Activated naive CD8-positive, alpha-beta T cell treated with anti-CD3 and anti-CD28 coated beads, Interleukin-2, amount 10 ng/mL, durations not matched to agents 7 days and 5 days (primary cell): ENCODE measurements around the gene OR56A1. TPM values are rescaled to one million over a fixed set of nuclear protein-coding genes. Genes with fewer than 3 reads are reported as not detected.

Experiments
- ATAC-seq: fragments of 150-1000 bp; cut with Tn5 transposase; one replicate; pipeline ENCODE4 v1.10.0; 2021; ENCODE audit warnings: low read depth, moderate library complexity
- POLR2A ChIA-PET: fragments of 350-600 bp; sonication (Branson Sonifier 250); formaldehyde crosslinking; loops from one replicate; lab custom pipeline; 2021; ENCODE audit warnings: antibody characterized with exemption; lab: Charles Lee
- DNase-seq: peaks from one replicate; pipeline ENCODE4 v3.0.0; 2021
- H3K27ac Mint-ChIP-seq: one replicate; pipeline ENCODE4 v1.8.0; 2022; ENCODE audit warnings: mild to moderate bottlenecking, mixed read lengths
- H3K27me3 Mint-ChIP-seq: one replicate; pipeline ENCODE4 v1.8.0; 2022; ENCODE audit warnings: mild to moderate bottlenecking, moderate library complexity, mixed read lengths
- H3K36me3 Mint-ChIP-seq: one replicate; pipeline ENCODE4 v1.8.0; 2021; ENCODE audit warnings: mild to moderate bottlenecking, mixed read lengths
- H3K4me1 Mint-ChIP-seq: one replicate; pipeline ENCODE4 v1.8.0; 2021; ENCODE audit warnings: mixed read lengths
- H3K4me3 Mint-ChIP-seq: one replicate; pipeline ENCODE4 v1.8.0; 2022; ENCODE audit warnings: mild to moderate bottlenecking, moderate library complexity, mixed read lengths
- H3K9me3 Mint-ChIP-seq: one replicate; pipeline ENCODE4 v1.8.0; 2021; ENCODE audit warnings: mixed read lengths
- total RNA-seq, 2 experiments: library from RNA; stranded (reverse); gene quantifications; one replicate each; pipeline ENCODE4 v1.2.3, GENCODE V29; 2021

The OR56A1 gene
- total RNA-seq, 2 experiments from 2014 or later = not detected

DNA sequence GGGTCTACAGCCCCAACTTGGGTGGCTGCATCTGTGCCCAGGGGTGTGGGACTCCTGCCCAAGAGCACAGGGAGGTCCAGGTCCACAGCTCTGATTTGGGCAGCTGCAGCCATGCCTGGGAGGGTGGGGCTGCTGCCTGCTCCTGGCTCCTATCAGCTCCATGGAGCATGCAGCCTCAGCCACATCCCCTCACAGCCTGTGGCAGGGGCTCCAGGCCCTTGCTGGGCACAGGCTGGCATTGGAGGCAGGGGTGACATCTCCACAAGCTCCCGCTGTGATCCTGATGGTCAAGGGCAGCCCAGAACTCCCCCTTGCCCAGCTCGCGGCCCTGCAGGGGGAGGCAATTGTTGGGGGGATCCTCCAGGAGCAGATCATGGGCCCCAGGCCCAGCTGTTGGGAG lies 17.5 kb downstream of the OR56A1 start:
- Mint-ChIP-seq H3K36me3 (no peaks in the 10 kb centered on the region), H3K27me3 (peaks cover 11% of the 10 kb centered on the region), H3K9me3 (peaks cover 3% of the 10 kb centered on the region), H3K4me3 (no peak overlapping the region), H3K4me1 (no peaks in the 10 kb centered on the region), H3K27ac (no peak overlapping the region)
- DNase-seq (no peak), ATAC-seq (no peak)
- POLR2A ChIA-PET = no interaction called here

DNA sequence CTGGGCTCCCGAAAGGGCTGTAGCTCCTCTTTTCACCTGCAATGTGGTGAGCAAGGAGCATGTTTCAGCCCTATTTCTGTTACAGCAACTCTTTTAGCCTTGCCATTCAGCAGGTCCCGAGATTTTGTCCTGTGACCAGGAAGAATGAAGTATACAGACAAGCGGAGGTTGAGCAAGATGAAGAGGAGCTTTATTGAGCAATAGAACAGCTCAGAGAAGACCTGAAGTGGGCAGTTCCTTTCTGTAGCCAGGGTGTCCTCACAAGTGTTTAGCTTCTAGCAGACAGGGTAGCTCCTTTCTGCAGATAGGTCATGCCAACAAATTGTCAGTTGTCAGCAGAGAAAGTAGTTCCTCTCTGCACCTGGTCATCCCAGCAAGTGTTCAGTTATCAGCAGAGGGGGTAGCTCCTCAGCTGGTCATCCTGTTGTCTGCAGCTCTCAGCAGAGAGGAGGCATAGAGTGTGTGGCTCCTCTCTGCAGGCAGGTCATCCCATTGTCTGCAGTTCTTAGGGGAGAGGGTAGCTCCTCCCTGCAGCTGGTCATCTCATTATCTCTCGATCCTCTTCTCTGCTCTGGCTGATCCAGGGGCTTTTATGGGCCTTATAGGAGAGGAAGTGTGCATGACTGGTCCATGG lies 18.4 kb downstream of the OR56A1 start:
- POLR2A ChIA-PET = no interaction called here

GRCh38 chr11:6006846-6007245 lies 23.7 kb downstream of the OR56A1 start, which contains the start of gene OR56A4:
OR56A4 (minus strand) TSS chr11:6006946; CDS start chr11:6002992, 3,954 bp downstream.
- ATAC-seq = no peak
- Mint-ChIP-seq H3K36me3 (no peaks in the 10 kb centered on the region), H3K4me1 (no peaks in the 10 kb centered on the region), H3K4me3 (no peak within 1 kb of the TSS), H3K9me3 (no peaks in the 10 kb centered on the region), H3K27ac (no peak within 1 kb of the TSS), H3K27me3 (peaks cover 17% of the 10 kb centered on the region)
- POLR2A ChIA-PET = no interaction called here
- no peak for DNase-seq

More for the DNA sequence above, 18.4 kb downstream of the OR56A1 start:
- Mint-ChIP-seq H3K27me3 (peaks cover 11% of the 10 kb centered on the region), H3K4me1 (no peaks in the 10 kb centered on the region), H3K4me3 (no peak overlapping the region), H3K27ac (no peak overlapping the region), H3K9me3 (peaks cover 3% of the 10 kb centered on the region), H3K36me3 (no peaks in the 10 kb centered on the region)
- ATAC-seq = no peak
- no peak for DNase-seq

DNA sequence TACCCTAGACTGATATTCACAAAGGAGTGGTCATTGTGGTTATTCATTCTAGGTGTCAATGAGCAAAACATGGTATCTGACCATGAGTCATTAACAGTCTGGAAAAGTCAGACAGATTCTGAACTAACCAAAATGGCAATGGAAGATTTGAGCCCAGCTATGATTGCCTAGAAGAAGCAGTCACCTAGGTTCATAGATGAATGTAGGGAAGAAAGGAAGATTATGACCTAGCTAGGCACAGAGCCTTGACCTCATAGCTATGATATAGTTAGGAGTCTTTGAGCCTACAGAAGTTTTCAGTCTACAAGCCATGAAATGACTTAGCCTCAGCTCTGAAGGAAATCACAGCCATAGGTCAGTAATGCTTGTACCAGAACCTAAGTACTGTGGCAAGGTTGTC lies 24.2 kb downstream of the OR56A1 start:
- Mint-ChIP-seq H3K4me3 (no peak overlapping the region), H3K4me1 (no peaks in the 10 kb centered on the region), H3K9me3 (no peaks in the 10 kb centered on the region), H3K27ac (no peak overlapping the region), H3K27me3 (peaks cover 17% of the 10 kb centered on the region), H3K36me3 (no peaks in the 10 kb centered on the region)
- DNase-seq (no peak), ATAC-seq (no peak)
- POLR2A ChIA-PET = no interaction called here

DNA sequence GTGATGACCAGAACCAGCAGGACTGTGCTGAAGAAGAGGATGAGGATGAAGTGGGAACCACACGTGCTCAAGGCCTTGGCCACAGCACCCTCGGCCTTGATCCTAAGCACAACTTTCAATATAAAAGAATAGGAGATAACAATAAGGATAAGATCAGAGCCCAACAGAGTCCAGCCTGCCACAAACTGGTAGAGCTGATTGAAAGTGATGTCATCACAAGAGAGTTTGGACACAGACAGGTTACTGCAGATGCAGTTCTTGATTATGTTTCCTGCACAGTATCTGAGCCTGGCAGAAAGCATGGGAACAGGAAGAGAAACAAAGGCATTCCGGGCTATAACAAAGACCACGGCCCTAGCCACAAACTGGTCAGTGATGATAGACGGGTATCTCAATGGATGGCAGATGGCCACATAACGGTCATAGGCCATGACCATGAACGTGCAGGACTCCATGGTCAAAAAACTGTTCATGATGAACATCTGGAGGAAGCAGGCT lies 28.3 kb downstream of the OR56A1 start:
- Mint-ChIP-seq H3K27ac (no peak overlapping the region), H3K4me1 (no peaks in the 10 kb centered on the region), H3K4me3 (no peak overlapping the region), H3K36me3 (no peaks in the 10 kb centered on the region), H3K27me3 (peaks cover 13% of the 10 kb centered on the region), H3K9me3 (no peaks in the 10 kb centered on the region)
- POLR2A ChIA-PET = no interaction called here
- ATAC-seq (no peak), DNase-seq (no peak)

GRCh38 chr11:5994791-5995190 lies 35.8 kb downstream of the OR56A1 start:
- no peaks in the 10 kb centered on the region for H3K4me1 Mint-ChIP-seq
- POLR2A ChIA-PET = no interaction called here
- no peak for ATAC-seq

DNA sequence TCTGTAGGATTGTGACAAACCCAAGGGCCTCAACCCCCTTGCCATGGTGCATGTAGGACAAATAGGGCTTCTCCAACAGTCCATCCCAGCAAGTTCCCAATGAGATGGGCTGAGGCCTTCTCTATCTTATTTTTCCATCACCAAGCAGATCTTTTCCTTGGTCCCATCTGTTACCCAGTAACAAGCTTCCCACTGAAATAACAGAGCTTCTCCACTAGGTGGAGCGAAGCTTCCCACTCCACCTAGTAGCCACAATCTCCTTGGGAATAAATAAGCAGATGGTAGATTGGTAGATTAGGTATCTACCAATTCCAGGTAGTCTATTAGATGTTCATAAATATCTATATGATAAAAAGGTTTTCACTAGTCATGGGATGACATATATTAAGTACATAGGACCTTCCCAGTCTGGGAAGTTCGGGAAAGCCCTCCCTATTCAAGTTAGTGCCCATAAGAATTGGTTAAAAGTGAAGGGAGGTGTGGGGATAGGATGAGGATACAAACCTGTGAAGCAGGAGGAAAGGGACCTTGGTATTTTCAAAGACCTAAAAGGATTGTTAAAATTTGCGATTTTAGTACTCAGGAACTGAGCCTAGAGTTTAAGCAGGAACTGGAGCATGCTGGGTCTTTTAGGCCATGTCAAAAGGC lies 37.8 kb downstream of the OR56A1 start:
- Mint-ChIP-seq H3K36me3 (no peaks in the 10 kb centered on the region), H3K4me1 (no peaks in the 10 kb centered on the region), H3K4me3 (no peak overlapping the region), H3K9me3 (no peaks in the 10 kb centered on the region), H3K27ac (no peak overlapping the region), H3K27me3 (peaks cover 11% of the 10 kb centered on the region)
- POLR2A ChIA-PET = no interaction called here
- no peak for DNase-seq
- ATAC-seq = no peak

More at GRCh38 chr11:5994791-5995190, 35.8 kb downstream of the OR56A1 start:
- H3K27me3 Mint-ChIP-seq = peaks cover 14% of the 10 kb centered on the region
- no peak overlapping the region for H3K4me3 Mint-ChIP-seq
- H3K27ac Mint-ChIP-seq = no peak overlapping the region
- H3K9me3 Mint-ChIP-seq = no peaks in the 10 kb centered on the region
- DNase-seq = no peak
- no peaks in the 10 kb centered on the region for H3K36me3 Mint-ChIP-seq

- ATAC-seq (no peak), DNase-seq (no peak)
- Mint-ChIP-seq H3K4me1 (no peaks in the 10 kb centered on the region), H3K4me3 (no peak overlapping the region), H3K9me3 (no peaks in the 10 kb centered on the region), H3K27ac (no peak overlapping the region), H3K27me3 (peaks cover 11% of the 10 kb centered on the region), H3K36me3 (no peaks in the 10 kb centered on the region)
- POLR2A ChIA-PET = no interaction called here
These were observed 38.4 kb downstream of the OR56A1 start for GRCh38 chr11:5992150-5992549.

DNA sequence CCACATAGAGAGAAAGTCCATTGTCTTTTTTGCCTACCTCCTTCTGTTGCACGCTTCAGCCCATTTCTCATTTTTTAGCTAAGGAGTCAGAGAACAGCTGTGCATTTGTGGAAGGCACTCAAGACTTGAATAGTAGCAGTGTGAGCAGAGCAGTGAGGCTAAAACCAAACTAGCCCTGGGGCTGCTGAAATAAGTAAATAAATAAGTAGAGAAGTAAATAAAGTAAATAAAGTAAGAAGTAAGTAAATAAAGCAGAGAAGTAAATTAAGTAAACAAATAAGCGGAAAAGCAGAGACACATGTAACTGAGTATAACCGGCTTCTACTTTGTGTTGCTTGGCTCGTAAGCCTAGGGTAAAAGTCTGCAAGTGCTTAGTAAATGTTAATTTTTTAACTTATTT lies 41.4 kb downstream of the OR56A1 start:
- POLR2A ChIA-PET = no interaction called here
- peaks cover 10% of the 10 kb centered on the region for H3K27me3 Mint-ChIP-seq
- H3K4me1 Mint-ChIP-seq = no peaks in the 10 kb centered on the region
- H3K9me3 Mint-ChIP-seq = no peaks in the 10 kb centered on the region
- no peak overlapping the region for H3K27ac Mint-ChIP-seq
- ATAC-seq (no peak), DNase-seq (no peak)
- H3K36me3 Mint-ChIP-seq = no peaks in the 10 kb centered on the region
- no peak overlapping the region for H3K4me3 Mint-ChIP-seq

DNA sequence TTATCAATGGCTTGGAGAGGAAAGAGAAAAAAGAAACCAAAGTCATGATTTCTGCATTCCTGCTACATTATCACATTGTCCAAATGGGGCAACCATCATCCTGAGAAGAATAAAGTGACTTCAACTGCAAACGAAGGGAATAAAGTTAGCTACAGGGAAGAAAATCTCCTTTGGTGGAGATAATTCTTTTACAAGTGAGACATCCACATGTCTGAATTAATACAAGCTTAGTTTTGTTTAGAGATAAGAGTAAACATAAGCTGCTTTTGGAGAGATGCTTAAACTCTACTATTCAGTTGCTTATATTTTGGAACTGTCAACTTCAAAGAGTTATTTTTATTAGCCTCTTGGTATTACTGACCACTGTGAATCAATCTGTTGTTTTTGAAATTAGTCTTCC lies 43.7 kb downstream of the OR56A1 start, which contains the start of gene OR52L1:
TSS of gene OR52L1 (minus strand) at position 101 of the 400 bp plus-strand sequence. CDS start at position 46, 55 bp downstream.
- Mint-ChIP-seq H3K9me3 (no peaks in the 10 kb centered on the region), H3K4me1 (no peaks in the 10 kb centered on the region), H3K36me3 (no peaks in the 10 kb centered on the region), H3K4me3 (no peak within 1 kb of the TSS), H3K27ac (no peak within 1 kb of the TSS), H3K27me3 (peaks cover 10% of the 10 kb centered on the region)
- ATAC-seq = no peak
- POLR2A ChIA-PET = no interaction called here
- DNase-seq = no peak

GRCh38 chr11:5983443-5983842 lies 47.1 kb downstream of the OR56A1 start:
- Mint-ChIP-seq H3K4me3 (no peak overlapping the region), H3K4me1 (no peaks in the 10 kb centered on the region), H3K9me3 (no peaks in the 10 kb centered on the region), H3K36me3 (no peaks in the 10 kb centered on the region), H3K27me3 (peaks cover 6% of the 10 kb centered on the region), H3K27ac (no peak overlapping the region)
- DNase-seq = no peak
- ATAC-seq = no peak
- POLR2A ChIA-PET = no interaction called here

- POLR2A ChIA-PET = no interaction called here
- DNase-seq (no peak), ATAC-seq (no peak)
- Mint-ChIP-seq H3K4me3 (no peak overlapping the region), H3K4me1 (no peaks in the 10 kb centered on the region), H3K9me3 (no peaks in the 10 kb centered on the region), H3K27me3 (peaks cover 12% of the 10 kb centered on the region), H3K27ac (no peak overlapping the region), H3K36me3 (no peaks in the 10 kb centered on the region)
These were observed 57.0 kb downstream of the OR56A1 start for GRCh38 chr11:5973530-5973929.
